Thyroid gland (tissue), 4 donors: Measurements from ENCODE around the gene LRIG1.

Source experiments
- CTCF ChIP-seq, 6 experiments: fragments of 200-600 bp in 3 of 6; fragments of 450-650 bp in 3 of 6; sonication (generic) in 3 of 6; IDR thresholded peaks; one replicate each; pipeline ENCODE4 v1.5.1; 2016 to 2019; ENCODE audit warnings: antibody characterized with exemption in 6 of 6, mild to moderate bottlenecking in 2 of 6, inconsistent platforms in 1 of 6, moderate library complexity in 1 of 6
- POLR2A ChIP-seq, 2 donors: fragments of 450-650 bp; IDR thresholded peaks; one replicate each; pipeline ENCODE4 v1.6.1; 2017; ENCODE audit warnings: antibody characterized with exemption in 2 of 2, mild to moderate bottlenecking in 2 of 2, moderate library complexity in 1 of 2

- TF ChIP-seq POLR2A (IDR thresholded peaks at IDR 0.05) (no peak), CTCF (IDR thresholded peaks at IDR 0.05) (no peak)
Observed at GRCh38 chr3:66465034-66465433, 35.8 kb downstream of the LRIG1 start.
